Measurements from ENCODE around the gene OCA2.

OCA2 gene

DNA sequence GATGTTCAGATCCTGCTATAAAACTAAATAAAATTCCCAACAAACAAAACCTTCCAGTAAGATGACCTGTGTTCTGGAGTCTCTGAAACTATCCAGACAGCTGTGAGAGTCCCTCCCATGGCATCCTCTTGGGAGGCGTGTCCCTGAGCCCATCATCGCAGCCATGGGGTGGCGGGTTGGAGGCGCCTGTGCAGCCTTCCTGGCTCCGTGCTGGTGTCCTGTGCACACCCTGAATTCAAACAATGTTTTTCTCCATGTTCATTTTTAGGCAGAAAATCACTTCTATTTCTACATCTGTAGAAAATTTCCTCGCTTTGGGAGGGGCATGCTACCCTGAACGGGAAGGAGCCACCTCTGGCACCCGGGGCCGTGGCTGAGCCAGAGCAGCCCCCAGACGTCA lies 19.4 kb upstream of the OCA2 start:
- no peak for DNase-seq

DNA sequence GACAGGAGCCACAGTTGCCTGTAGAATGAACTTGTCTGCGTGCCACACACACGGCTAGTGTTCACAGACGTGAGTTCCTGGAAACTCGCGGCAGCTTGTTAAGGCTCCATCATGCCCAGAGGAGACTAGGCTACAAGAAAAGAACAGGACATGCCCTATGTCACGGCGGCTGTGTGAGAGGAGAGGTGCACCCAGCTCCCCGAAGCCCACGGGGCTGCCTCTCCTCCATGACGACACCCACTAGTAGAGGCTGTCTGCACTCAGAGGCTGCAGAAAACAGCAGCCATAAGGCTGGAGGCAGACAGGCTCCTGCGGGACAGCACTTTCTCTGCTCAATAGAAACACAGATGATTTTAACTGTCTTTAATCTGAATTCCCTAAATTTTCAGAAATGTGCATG lies 19.0 kb upstream of the OCA2 start:
- DNase-seq: no peak

DNA sequence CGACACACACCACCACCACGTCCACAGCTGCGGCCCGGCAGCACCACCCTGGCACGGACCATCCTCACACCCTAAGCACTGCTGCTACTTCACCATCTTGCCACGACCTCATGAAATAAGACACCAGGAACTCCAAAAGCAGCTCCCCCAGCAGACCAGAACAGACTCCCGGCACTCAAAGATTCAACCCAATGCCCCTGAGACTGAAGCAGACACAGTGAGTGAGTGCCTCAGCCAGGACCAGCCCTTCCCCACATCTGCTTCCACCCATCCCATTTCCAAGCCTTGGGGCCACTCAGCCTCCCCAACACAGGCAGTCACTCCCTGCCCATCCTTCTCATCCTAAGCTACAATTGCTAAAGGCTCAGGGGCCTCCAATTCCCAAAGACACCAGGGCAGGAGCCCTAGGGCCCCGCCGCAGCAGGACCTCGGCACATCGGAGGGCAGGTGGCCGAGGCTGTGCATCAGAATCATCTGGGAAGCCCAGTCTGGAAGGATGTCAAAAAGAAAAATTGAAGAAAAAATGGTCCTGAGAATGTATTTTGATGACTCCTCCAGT lies 18.4 kb upstream of the OCA2 start:
- DNase-seq: no peak

DNA sequence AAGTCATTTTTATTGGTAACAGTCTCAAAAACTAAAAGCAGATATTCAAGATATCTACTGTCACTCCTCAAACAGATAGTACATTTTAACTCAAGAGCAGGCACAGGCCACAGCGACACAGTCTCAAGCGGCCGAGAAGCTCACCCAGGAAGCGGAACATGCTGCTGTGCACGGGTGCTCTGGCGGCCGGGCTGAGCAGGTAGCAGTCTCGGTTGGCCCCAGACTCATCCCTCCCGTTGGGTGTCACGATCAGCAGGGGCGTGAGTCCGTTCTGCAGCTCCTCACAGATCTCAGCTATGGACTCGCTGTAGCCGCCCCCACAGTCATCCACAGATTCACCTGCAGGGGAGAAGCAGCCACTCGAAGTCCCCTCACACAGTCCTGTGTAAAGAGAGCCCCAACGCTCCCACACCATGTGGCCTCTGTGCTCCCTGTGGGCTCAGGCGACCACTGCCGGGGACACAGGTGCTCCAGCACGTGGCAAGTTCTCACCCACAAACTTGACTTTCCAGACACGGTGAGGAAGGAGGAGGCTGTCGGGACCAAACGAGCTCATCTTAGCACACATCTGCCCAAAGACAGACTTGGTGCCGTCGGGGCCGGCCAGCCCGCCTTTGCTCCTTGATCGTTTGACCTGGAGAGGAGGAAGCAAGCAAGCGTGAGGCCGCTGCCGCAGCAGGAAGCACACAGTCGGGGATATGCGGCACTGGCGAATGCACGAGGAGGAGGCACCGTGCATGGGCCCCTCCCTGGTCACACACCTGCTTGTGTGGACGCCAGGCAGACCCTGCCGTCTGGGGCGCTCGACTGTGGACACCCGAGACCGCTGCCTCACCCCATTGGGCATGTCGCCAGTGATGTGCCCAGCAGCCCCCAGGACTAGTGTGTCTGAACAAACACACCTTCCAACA lies 17.7 kb upstream of the OCA2 start:
- DNase-seq: no peak

DNA sequence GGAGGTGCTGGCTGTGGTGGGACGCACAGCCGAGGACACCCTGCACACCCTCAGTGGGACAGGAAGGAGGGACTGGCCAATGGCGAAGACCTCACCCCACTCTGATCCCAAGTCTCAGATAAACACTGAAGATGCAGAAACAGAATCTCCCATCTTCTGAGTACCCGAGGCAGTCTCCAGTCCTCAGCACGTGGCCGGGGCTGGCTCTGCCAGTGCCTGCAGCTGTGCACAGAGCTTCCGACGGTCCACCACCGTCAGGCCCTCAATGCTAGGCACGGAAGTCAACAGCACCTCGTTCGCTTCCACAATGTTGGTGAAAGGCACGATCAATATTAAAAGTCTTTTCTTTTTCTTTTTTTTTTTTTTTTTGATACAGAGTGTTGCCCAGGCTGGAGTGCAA lies 16.8 kb upstream of the OCA2 start:
- no peak for DNase-seq

DNA sequence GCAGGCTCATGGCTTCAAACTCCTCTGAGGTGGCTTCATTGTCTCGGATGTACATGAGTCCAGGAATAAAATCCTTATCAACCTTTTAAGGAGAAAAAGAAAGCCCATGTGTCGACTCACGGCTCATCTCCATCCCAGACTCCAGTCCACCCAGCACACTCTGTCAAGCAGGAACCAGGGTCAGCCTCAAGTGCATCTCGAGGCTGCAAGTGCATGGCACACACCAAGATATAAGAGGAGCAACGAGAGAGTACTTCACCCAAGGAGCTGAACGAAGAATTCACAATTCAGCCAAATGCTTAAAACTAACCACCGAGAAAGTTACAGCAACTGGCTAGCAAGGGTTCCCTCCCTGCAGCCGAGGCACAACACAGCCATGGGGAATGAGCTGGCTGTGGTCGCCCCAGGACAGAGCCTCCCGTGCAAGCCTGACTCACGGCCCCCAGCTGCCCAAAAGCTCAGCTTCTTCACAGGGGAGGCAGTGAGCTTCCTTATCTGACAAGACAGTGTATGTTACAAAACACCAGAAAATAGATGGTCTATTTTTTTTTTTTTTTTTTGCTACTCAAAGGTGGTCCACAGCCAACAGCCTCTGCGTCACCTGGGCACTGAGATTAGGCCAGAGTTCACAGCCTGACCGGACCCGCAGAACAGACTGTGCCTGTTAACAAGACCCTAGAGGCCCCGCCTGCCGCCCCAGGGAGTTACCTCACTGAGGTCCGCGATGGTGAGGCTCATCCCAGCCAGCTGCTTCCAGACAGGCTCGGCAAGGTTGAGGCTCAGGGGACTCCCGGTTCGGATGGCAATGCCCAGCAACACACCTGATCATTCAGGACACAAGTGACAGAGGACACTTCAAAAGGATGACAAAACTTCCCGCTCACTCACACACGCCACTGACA lies 15.9 kb upstream of the OCA2 start:
- no peak for DNase-seq

DNA sequence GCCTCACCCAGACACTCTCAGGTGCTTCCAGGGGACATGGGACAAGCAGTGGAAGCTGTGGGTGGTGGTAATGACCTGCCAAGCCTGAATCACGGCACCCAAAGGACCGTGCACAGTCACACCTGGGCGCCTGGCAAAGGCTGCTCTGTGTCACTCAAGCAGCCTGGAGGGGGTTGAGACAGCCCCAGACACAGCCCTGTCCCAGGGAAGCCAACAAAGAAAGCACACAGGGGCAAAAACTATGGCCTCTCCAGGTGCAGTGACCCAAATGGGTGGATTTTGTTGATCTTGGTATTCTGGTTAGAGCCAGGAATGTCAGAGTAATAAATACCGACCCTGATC lies 15.0 kb upstream of the OCA2 start:
- DNase-seq: no peak

DNA sequence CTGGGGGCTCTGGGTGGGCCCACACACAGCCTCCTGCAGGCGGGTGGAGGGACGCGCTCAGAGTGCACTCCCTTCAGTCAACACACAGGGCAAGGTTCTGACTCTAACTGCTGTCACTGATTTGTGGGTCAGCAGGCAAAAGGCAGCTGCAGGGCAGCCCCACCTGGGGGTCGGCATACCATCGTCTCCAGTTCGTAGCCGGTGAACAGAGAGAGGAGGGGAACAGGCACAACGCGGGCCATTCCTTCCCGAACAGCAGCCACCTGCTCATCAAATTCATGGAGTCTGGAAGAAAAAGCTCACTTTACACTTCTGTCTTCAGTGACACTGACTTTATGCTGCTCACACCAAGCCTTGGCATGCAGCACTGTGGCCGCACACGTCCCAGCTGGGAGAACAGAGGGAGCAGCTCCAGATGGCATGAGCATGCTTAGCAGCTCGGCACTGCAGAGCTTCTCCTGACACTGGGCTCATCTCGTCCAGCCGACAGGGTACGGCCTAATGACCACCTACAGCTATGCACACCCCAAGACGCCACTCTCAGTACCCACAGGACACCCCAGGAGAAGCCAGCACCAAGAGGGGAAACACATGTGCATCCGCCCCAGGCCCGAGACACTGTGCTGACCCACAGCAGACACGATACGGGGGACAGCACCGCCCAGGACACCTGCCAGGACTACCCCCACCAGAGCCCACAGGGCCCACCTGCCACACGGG lies 14.4 kb upstream of the OCA2 start:
- no peak for DNase-seq

DNA sequence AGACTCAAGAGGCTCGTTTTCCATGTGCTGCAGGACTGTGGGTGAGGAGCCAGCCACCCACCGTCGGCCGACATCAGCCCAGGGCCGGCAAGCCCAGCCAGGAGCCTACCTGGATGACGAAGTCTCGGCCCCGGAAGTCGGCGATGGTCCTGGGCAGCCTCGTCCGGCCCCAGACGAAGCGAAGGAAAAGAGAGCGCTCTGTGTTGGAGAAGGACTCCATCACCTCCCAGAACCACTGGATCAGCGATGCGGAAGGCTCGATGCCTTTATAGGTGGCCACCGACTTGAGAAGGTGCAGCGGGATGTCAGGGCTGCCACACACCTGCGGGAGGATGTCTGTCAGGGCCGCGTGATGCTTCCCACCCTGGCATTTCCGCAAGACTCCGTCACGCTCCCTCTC lies 13.8 kb upstream of the OCA2 start:
- no peak for DNase-seq

DNA sequence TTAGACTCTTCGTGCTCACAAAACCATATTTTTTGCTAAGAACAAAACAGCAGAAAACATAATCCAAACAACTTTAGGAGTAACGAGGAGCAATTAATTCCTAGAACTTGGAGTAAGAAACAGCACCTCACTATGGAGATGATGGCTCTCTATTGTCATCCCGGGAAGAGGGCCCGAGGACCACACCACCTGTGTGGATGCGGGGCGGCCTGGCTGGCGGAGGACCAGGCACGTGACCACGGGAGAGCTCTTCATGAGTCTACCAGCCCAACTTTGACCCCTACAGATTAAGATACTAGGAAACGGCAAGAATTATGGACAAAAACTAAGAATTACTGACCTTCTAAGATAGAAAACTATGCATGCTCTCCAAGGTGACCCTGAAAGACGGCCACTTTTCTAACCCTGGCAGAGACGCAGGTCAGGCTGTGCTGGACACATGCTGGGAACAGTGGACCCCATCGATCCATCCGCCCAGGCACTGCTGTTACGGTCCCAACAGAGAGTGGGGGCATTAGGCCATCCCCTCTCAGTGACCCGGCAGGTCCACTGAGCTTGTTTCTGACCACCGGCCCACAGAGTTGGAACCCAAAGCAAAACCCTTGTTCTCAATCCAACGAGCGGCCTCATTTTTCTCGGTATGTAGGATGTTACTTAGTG lies 13.1 kb upstream of the OCA2 start:
- no peak for DNase-seq

DNA sequence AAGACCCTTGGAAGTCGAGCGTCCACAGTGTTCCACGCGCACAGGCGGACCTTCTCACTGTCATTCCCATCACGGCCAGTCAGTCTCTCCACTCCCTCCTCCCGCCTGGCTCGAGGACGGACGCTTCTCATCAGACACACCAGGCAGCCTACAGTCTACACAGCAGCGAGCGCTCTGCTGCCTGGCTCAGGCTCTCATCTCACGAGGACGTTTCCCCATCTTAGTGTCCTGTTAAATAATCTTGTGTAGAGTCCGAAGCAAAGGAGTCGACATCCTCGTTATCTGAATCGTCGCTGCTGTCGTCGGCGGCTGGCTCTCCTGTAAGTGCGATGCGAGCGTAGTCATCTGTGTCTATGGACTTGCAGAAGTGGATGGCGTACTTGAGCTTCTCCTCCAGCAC lies 12.4 kb upstream of the OCA2 start:
- DNase-seq: no peak

DNA sequence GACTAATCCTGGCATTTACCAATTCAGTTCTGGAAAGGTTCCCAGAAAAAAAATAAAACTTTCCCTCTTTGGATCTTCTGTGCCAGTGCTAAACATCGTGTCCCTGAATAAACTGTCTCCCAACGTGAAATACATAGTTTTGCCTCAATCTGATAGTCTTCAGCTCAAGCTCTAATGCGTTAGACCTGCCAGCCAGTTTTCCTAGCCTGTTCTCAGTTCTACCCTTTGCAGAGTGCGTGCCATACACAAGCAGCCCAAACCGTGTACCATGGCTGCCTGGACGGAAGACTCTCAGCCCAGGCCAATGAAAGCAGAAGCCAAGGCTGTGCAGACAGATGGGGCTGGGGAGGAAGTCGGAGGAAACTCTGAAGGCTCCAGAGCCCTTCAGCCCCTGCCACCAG lies 11.4 kb upstream of the OCA2 start:
- DNase-seq: no peak

DNA sequence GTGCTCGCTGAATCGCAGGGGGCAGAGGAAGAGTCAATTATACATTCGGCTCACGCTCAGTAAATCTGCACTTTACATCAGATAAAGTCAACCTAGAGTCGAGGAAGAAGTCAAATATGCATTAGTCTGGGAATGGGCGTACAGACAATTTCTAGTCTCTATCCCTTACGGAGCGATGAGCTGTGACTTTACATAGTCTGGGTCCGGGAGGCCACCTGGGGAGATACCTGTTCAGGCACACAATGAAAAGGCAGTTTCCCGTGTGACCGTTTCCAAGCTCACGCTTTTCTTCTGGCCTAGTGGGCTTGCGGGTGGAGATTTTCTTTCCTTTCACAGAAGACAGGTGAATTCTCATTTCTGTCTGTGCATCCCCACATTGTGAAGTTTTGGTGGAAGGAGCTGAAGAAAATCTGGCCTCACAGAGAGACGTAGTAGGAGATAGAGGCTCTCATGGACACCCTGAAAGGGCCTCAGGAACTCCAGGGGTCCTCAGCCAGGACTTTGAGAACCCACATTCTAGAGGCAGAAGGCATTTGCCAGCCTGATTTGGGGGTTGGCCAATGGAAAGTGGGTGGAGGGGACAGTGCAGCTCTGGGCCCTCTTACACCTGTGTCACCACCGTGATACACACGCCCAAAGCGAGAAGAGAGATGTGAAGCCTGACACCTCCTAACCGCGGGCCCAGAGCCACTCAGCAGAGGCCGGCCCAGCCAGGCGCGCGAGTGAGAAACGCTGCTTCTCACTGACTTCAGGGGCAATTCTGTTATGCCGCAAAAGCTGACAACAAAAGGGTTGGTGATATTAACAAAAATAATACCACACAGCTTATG lies 10.7 kb upstream of the OCA2 start:
- DNase-seq: no peak

DNA sequence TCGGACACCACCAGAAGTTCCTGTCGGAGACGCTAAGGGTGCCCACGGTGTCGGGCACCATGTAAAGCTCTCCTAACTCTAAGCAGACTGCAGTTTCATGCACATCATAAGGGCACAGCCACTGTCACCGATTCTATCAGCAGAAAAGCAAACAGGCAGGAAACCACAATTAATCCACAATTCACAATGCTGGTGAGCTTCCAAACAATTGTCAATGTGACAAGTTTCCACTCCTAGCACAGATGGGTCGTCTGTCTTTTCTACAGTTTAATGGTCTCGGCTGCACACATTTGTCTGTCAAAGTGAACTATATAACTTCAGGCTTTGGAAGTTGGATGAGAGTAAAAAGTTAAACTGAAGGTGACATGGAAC lies 8.8 kb upstream of the OCA2 start:
- DNase-seq: no peak

DNA sequence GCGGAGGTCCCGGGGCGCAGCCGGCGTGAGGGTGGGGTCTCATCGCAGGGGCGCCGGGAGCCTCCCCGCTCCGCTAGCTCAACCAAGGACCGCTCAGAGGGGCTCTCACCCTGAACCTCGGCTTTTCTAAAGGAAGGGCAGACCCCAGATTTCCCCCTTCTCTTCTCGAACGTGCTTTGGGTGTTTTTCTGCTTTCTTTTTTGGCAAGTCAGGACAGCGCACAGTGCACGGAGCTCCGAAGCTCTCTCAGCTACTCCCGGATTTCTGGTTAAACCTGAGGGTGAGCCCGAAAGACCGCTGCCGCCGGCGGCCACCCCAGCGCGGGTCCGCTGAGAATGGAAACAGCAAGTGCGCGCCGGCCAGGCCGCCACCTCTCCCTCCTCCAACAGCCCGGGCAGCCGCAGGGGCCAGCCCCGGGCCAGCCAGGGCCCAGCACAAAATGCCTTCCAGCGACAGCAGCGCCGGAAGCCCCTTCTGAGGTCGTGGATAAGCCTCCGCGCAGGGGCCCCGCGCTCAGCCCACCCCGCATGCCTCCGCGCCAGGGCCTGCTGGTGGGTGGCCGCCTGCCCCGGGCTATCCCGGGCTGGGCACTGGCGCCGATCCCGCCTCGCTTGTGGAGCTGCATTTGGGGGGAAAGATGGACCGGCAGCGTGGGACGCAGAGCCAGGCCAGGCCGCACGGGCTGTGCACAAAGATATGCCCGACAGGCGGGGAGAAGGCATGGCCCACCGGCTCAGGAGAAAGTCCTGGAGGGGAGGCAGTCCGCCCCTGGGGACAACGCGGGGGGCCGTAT lies 8.2 kb upstream of the OCA2 start:
- DNase-seq: no peak

DNA sequence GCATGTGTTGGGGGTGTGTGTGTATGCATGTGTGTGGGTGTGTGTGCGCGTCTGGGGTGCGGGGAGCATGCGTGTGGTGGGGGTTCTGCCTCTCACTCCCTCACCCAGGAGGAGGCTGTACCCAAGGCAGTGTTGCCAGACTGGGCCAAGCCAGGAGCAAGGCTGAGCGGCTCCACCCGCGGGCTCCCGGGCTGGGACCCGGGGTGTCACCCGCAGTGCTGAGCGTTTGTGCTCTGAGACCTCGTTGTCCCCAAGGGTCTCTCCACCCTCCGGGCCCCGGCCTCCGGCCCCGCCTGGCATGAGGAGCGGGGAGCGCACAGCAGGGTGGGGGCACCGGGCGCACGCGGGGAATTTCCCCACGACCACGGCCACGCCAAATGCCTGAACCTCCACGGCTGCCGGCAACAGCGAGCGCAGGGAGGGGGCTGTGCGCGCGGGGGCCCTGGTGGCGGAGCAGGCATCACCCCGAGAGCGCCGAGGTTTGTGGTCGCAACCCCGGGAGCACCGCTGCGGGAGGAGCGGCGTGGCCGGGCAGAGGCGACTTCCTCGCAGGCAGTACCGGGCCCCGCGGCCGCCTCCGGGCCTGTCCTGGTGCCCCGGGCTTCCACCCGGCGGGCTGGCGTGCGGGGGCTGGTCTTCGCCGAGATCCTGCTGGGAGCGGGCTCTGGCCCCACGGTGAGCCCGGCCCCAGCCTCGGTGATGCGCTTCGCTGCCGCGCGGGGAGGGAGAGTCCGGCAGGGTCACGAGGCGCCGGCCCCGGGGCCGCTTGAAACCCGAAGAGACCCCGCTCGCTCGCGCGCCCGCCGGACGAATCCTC lies 7.4 kb upstream of the OCA2 start:
- DNase-seq: no peak

DNA sequence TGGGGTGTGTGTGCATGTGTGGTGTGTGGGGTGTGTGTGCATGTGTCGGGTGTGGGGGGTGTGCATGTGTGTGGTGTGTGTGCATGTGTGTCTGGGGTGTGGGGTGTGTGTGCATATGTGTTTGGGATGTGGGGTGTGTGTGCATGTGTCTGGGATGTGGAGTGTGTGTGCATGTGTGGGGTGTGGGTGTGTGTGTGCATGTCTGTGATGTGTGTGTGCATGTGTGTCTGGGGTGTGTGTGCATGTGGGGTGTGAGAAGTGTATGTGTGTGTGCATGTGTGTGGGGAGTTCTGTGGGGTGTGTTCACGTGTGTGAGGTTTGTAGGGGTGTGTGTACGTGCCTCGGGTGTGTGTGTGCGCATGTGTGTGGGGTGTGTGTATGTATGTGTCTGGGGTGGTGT lies 6.7 kb upstream of the OCA2 start:
- DNase-seq: no peak

DNA sequence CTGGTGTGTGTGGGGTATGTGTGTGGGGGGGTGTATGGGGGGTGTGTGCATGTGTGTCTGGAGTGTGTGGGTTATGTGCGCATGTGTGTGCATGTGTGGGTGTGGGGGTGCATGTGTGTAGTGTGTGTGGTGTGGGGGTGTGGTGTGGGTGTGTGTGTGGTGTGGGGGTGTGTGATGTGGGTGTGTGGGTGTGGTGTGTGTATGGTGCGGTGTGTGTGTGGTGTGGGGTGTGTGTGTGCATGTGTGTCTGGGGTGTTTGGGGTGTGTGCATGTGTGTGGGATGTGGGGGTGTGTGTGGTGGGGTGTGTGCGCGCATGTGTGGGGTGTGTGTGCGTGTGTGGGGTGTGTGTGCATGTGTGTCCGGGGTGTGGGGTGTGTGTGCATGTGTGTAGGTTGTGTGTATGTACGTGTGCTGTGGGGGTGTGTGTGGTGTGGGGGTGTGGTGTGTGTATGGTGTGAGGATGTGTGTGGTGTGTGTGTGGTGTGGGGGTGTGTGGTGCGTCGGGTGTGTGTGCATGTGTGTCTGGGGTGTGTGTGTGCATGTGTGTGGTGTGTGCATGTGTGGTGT lies 6.2 kb upstream of the OCA2 start:
- no peak for DNase-seq

DNA sequence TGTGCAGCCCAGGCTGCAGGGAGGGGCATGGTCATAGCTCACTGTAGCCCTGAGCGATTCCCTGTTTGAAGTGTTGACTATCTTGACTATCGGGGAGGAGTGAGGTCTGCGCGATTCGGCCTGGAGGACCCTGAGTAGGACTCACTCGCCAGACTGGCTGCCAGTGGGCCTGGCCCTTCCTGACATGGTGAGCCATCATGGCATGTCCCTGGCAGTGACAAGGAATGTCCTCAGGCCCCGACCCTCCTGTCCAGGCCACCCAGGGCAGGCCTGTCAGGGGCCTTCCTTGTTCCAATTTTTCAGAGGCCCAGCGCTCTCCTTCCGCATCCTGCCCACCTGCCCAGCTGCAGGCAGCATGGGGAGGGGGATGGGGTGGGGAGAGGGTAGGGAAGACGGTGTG lies 5.2 kb upstream of the OCA2 start:
- DNase-seq: no peak

DNA sequence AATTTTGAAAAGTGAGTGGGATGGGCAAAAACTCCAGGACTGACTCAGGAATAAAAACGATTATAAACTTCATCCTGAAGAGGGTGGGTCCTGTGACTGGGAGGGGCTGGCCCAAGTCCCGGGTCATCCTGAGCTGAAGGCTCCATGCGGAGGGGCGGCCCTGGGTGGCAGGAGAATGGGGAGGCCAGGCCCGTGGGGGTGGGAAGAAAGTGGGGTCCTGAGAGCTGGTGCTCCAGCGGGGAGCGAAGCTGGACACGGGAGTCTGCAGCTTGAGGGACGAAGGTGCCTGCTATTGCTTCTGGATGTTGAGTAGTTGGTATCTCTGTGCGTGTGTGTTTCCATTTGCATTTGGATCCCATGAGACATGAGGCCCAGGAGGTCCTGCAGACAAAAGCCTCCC lies 4.7 kb upstream of the OCA2 start:
- no peak for DNase-seq
